A375 (cell line): ENCODE data around the gene PEX5L. TPM values are rescaled to one million over a fixed set of nuclear protein-coding genes. Genes with fewer than 3 reads are reported as not detected.

ENCODE experiments used
- total RNA-seq: library from RNA; depleted of rRNA; stranded (reverse); fragments of >200 nt; shearing (Covaris generic); gene quantifications from 2 replicates; pipeline ENCODE4 v1.2.3, GENCODE V29; 2014; rRNA removed

Gene PEX5L
- 0.45 and 0.48 TPM in 2 replicates for total RNA-seq

DNA sequence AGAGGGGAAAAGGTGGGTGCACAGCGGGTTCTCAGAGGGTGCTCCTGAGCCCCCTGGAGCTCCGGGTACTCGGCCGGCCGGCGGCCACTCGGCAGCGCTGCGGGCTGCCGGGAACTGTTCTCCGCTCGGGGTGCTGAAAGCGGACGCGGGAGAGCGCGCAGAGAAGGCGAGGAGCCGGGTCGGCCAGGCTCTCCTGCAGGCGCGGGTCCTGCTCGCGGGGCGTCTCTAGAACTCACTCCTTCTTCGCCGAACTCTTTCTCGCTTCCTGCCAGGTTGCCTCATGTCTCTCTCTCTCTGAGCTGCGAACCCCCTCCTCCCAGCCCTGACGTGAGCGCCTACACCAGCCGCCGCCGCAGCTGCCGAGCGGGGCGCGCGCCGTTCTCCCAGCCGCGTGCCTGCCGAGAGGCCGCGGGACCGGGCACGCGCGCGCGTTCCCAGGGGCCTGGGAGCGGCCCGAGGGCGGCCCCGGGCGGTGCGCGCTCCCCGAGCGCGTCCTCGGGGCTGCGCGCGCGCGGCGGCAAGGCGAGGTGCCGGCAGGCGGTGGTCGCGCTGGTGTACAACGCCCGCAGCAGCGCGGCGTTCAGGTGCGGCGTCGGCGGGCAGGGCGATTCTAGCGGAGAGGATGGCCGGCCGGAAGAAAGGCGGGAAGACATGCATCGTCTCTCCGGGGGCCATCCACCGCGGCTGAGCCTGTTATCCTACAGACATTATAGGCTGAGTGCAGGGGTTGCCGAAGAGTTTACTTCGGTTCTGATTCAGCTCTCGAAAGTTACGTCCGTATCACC, at the start of gene PEX5L:
Gene PEX5L, minus strand, starts transcription at position 267 of the 785 bp plus-strand sequence. CDS start 338 bp downstream, outside the sequence.

